HepG2 (cell line): Measurements from ENCODE around the gene FSIP1. TPM values are rescaled to one million over a fixed set of nuclear protein-coding genes. Genes with fewer than 3 reads are reported as not detected.

Source experiments
- ARNTL ChIP-seq: sonication (generic); formaldehyde crosslinking; IDR thresholded peaks from 2 replicates; pipeline ENCODE4 v1.4.0; 2020; ENCODE audit warnings: mild to moderate bottlenecking, missing genetic modification reagents
- CREB3 ChIP-seq: sonication (generic); formaldehyde crosslinking; IDR thresholded peaks from 2 replicates; pipeline ENCODE4 v1.5.0; 2020; ENCODE audit warnings: missing genetic modification reagents
- ESRRA ChIP-seq: sonication (generic); formaldehyde crosslinking; IDR thresholded peaks from 2 replicates; pipeline ENCODE4 v1.5.1; 2020; ENCODE audit warnings: mild to moderate bottlenecking, low read depth, missing genetic modification reagents
- GABPA ChIP-seq, 2 experiments: IDR thresholded peaks; 2 replicates each; pipeline ENCODE4 v1.6.1; 2011 to 2016; ENCODE audit warnings: low read depth in 2 of 2, low read length in 1 of 2, missing biosample characterization in 1 of 2, missing genetic modification characterization in 1 of 2
- KDM4B ChIP-seq: sonication (generic); formaldehyde crosslinking; IDR thresholded peaks from 2 replicates; pipeline ENCODE4 v1.4.0; 2020; ENCODE audit warnings: missing genetic modification reagents
- LCORL ChIP-seq, 2 experiments: fragments of 450-650 bp in 1 of 2; sonication (generic) in 1 of 2; formaldehyde crosslinking in 1 of 2; IDR thresholded peaks; 2 replicates each; pipeline versions ENCODE4 v1.5.0 to v1.6.1; 2017 to 2020; ENCODE audit warnings: antibody characterized with exemption in 1 of 2, missing genetic modification reagents in 1 of 2
- MAFF ChIP-seq: IDR thresholded peaks from 2 replicates; pipeline ENCODE4 v1.6.1; 2011; ENCODE audit warnings: low read depth, low read length, improper control_type of control experiment
- MTF2 ChIP-seq: sonication (generic); formaldehyde crosslinking; IDR thresholded peaks from 2 replicates; pipeline ENCODE4 v1.5.0; 2020; ENCODE audit warnings: missing genetic modification reagents, borderline replicate concordance
- NFYC ChIP-seq: IDR thresholded peaks from 2 replicates; pipeline ENCODE4 v1.6.1; 2016; ENCODE audit warnings: missing genetic modification reagents, missing compliant biosample characterization
- PITX1 ChIP-seq: sonication (generic); formaldehyde crosslinking; IDR thresholded peaks from 2 replicates; pipeline ENCODE4 v1.5.1; 2020; ENCODE audit warnings: mild to moderate bottlenecking, missing genetic modification reagents
- POLR2AphosphoS5 ChIP-seq: IDR thresholded peaks from 2 replicates; pipeline ENCODE4 v1.6.1; 2012; ENCODE audit warnings: low read depth, low read length
- SALL1 ChIP-seq: sonication (generic); formaldehyde crosslinking; IDR thresholded peaks from 2 replicates; pipeline ENCODE4 v1.8.0; 2022; ENCODE audit warnings: mild to moderate bottlenecking, missing genetic modification reagents
- ZBTB20 ChIP-seq: sonication (generic); formaldehyde crosslinking; IDR thresholded peaks from 2 replicates; pipeline ENCODE4 v1.8.1; 2023; ENCODE audit warnings: missing genetic modification reagents, low read depth, mild to moderate bottlenecking, borderline replicate concordance
- ZBTB38 ChIP-seq: sonication (generic); formaldehyde crosslinking; IDR thresholded peaks from 2 replicates; pipeline ENCODE4 v1.5.1; 2020; ENCODE audit warnings: mild to moderate bottlenecking, missing genetic modification reagents
- ZFY ChIP-seq: sonication (generic); formaldehyde crosslinking; IDR thresholded peaks from 2 replicates; pipeline ENCODE4 v1.4.0; 2020; ENCODE audit warnings: missing genetic modification reagents
- ZNF296 ChIP-seq: sonication (generic); formaldehyde crosslinking; conservative IDR thresholded peaks from 2 replicates; pipeline ENCODE4 v1.5.0; 2020; ENCODE audit warnings: mild to moderate bottlenecking, missing genetic modification reagents
- ZNF709 ChIP-seq: sonication (generic); formaldehyde crosslinking; IDR thresholded peaks from 2 replicates; pipeline ENCODE4 v1.5.0; 2020; ENCODE audit warnings: mild to moderate bottlenecking, missing genetic modification reagents
- ZNF776 ChIP-seq: sonication (generic); formaldehyde crosslinking; IDR thresholded peaks from 2 replicates; pipeline ENCODE4 v1.4.0; 2020; ENCODE audit warnings: mild to moderate bottlenecking, missing genetic modification reagents
- polyA plus RNA-seq, 8 experiments: library from polyadenylated mRNA; depleted of rRNA in 3 of 8; stranded (reverse) in 7 of 8; unstranded in 1 of 8; fragments of >200 nt; fragmentation: Illumina TruSeq in 4 of 8; extraction: Trizol in 4 of 8; gene quantifications; 2 replicates each; pipeline versions ENCODE4 v1.2.1 to v1.2.3, GENCODE V29; 2011 to 2016; ENCODE audit warnings: low read depth in 4 of 8, missing spikeins in 1 of 8, mixed read lengths in 1 of 8; ENCODE audit not compliant: insufficient read depth in 1 of 8
- total RNA-seq, 5 experiments: library from RNA; depleted of rRNA; stranded (reverse); fragments of >200 nt; fragmentation: Illumina TruSeq; extraction: Trizol; gene quantifications; 2 replicates each; pipeline ENCODE4 v1.2.3, GENCODE V29; 2016; ENCODE audit warnings: low read depth in 1 of 5
- TF ChIP-seq, protein P1 (sequence below), 2 experiments: sonication (generic) in 1 of 2; formaldehyde crosslinking in 1 of 2; IDR thresholded peaks; 2 replicates each; pipeline versions ENCODE4 v1.6.1 to v1.9.0; 2014 to 2022; ENCODE audit warnings: antibody characterized with exemption in 1 of 2, borderline replicate concordance in 1 of 2, inconsistent platforms in 1 of 2, low read depth in 1 of 2, missing genetic modification reagents in 1 of 2
- TF ChIP-seq, protein P2 (sequence below): sonication (generic); formaldehyde crosslinking; IDR thresholded peaks from 2 replicates; pipeline ENCODE4 v1.4.0; 2020; ENCODE audit warnings: missing genetic modification reagents, borderline replicate concordance

FSIP1 gene
- total and polyA plus RNA-seq, 2 of the 13 experiments (the other 11 are each of a cell fraction or from before 2014, with no cell fraction given), result 0.18 TPM; not detected in 1

DNA sequence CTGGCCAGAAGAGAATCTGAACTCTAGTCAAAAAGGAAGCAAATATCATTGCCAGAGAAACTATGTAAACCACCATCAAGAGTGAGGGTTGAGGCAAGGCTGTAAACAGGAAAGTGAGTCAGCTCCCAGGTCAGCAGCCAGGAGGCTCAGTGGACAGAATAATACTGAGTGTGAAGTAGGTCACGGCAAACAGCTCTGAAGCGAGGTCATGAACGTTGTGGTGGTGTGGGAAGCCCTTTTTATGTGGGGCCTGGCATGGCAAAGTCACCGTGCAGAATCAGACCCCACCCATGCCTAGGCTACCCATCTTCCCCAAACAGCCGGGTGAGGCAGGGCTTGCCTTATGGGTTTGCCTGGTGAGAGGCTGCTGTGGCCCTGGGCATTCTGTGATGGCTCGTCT lies 157.8 kb downstream of the FSIP1 start (continued):
- TF ChIP-seq, protein P1, sequence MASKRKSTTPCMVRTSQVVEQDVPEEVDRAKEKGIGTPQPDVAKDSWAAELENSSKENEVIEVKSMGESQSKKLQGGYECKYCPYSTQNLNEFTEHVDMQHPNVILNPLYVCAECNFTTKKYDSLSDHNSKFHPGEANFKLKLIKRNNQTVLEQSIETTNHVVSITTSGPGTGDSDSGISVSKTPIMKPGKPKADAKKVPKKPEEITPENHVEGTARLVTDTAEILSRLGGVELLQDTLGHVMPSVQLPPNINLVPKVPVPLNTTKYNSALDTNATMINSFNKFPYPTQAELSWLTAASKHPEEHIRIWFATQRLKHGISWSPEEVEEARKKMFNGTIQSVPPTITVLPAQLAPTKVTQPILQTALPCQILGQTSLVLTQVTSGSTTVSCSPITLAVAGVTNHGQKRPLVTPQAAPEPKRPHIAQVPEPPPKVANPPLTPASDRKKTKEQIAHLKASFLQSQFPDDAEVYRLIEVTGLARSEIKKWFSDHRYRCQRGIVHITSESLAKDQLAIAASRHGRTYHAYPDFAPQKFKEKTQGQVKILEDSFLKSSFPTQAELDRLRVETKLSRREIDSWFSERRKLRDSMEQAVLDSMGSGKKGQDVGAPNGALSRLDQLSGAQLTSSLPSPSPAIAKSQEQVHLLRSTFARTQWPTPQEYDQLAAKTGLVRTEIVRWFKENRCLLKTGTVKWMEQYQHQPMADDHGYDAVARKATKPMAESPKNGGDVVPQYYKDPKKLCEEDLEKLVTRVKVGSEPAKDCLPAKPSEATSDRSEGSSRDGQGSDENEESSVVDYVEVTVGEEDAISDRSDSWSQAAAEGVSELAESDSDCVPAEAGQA (IDR thresholded peaks at IDR 0.05; ENCODE audit: low read depth), result no peak
- TF ChIP-seq, protein P1 (CRISPR knock-in tag; IDR thresholded peaks at IDR 0.05; ENCODE audit: borderline replicate concordance), result no peak
- TF ChIP-seq ZBTB38 (CRISPR knock-in tag) (no peak), ZNF296 (no peak), ZNF709 (CRISPR knock-in tag) (no peak), MTF2 (CRISPR knock-in tag) (no peak), PITX1 (CRISPR knock-in tag) (no peak), SALL1 (CRISPR knock-in tag) (peak; percentile 69), ZFY (CRISPR knock-in tag) (no peak), ESRRA (no peak), KDM4B (CRISPR knock-in tag) (no peak), ARNTL (no peak), ZNF776 (no peak), MAFF (no peak), POLR2AphosphoS5 (no peak), ZBTB20 (CRISPR knock-in tag) (no peak), GABPA (IDR thresholded peaks at IDR 0.05; ENCODE audit: low read depth, low read length) (no peak), GABPA (CRISPR knock-in tag; IDR thresholded peaks at IDR 0.05; ENCODE audit: low read depth) (peak; percentile 51), NFYC (CRISPR knock-in tag) (no peak), LCORL (IDR thresholded peaks at IDR 0.05) (no peak), LCORL (CRISPR knock-in tag; IDR thresholded peaks at IDR 0.05) (peak; percentile 33; the same call in 1 of the 2 replicates), CREB3 (CRISPR knock-in tag) (no peak)
- TF ChIP-seq, protein P2, sequence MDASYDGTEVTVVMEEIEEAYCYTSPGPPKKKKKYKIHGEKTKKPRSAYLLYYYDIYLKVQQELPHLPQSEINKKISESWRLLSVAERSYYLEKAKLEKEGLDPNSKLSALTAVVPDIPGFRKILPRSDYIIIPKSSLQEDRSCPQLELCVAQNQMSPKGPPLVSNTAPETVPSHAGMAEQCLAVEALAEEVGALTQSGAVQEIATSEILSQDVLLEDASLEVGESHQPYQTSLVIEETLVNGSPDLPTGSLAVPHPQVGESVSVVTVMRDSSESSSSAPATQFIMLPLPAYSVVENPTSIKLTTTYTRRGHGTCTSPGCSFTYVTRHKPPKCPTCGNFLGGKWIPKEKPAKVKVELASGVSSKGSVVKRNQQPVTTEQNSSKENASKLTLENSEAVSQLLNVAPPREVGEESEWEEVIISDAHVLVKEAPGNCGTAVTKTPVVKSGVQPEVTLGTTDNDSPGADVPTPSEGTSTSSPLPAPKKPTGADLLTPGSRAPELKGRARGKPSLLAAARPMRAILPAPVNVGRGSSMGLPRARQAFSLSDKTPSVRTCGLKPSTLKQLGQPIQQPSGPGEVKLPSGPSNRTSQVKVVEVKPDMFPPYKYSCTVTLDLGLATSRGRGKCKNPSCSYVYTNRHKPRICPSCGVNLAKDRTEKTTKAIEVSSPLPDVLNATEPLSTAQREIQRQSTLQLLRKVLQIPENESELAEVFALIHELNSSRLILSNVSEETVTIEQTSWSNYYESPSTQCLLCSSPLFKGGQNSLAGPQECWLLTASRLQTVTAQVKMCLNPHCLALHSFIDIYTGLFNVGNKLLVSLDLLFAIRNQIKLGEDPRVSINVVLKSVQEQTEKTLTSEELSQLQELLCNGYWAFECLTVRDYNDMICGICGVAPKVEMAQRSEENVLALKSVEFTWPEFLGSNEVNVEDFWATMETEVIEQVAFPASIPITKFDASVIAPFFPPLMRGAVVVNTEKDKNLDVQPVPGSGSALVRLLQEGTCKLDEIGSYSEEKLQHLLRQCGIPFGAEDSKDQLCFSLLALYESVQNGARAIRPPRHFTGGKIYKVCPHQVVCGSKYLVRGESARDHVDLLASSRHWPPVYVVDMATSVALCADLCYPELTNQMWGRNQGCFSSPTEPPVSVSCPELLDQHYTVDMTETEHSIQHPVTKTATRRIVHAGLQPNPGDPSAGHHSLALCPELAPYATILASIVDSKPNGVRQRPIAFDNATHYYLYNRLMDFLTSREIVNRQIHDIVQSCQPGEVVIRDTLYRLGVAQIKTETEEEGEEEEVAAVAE (CRISPR knock-in tag), result no peak
